DND-41 (cell line): ENCODE results near the gene MSI2.
A peak's percentile ranks its signal among the peaks of the same experiment; 100 is the strongest.

Source experiments
- ATAC-seq: fragments of 200-7000 bp; cut with Tn5 transposase; 3 replicates; pipeline ENCODE4 v1.9.1; 2021; ENCODE audit warnings: low read depth; ENCODE audit not compliant: insufficient read depth
- DNase-seq: peaks from one replicate; pipeline ENCODE4 v3.0.0-alpha.2; 2020
- H2AFZ ChIP-seq: 2 replicates; pipeline ENCODE4 v1.6.0; 2012; ENCODE audit warnings: low read depth, low read length
- H3K27ac ChIP-seq: 2 replicates; pipeline ENCODE4 v1.5.1; 2012; ENCODE audit warnings: low read length, inconsistent platforms
- H3K27me3 ChIP-seq: fragments of 200-600 bp; sonication (generic); 2 replicates; pipeline ENCODE4 v1.6.0; 2012; ENCODE audit warnings: low read length, mild to moderate bottlenecking, inconsistent platforms; ENCODE audit not compliant: insufficient read depth, poor library complexity
- H3K36me3 ChIP-seq: 2 replicates; pipeline ENCODE4 v1.5.1; 2012; ENCODE audit warnings: low read length, inconsistent platforms; ENCODE audit not compliant: insufficient read depth
- H3K4me1 ChIP-seq: 2 replicates; pipeline ENCODE4 v1.5.1; 2012; ENCODE audit warnings: mild to moderate bottlenecking, low read length; ENCODE audit not compliant: insufficient read depth
- H3K4me2 ChIP-seq: 2 replicates; pipeline ENCODE4 v1.6.0; 2012; ENCODE audit warnings: mild to moderate bottlenecking, moderate library complexity, low read length, inconsistent platforms; ENCODE audit not compliant: insufficient read depth
- H3K4me3 ChIP-seq, 2 experiments: fragments of 200-600 bp in 1 of 2; shearing (Covaris generic) in 1 of 2; 2 replicates each; pipeline ENCODE4 v1.5.1; 2012 to 2016; ENCODE audit warnings: inconsistent platforms in 2 of 2, low read length in 2 of 2, mild to moderate bottlenecking in 2 of 2, low read depth in 1 of 2, moderate library complexity in 1 of 2
- H3K79me2 ChIP-seq: 2 replicates; pipeline ENCODE4 v1.6.0; 2012; ENCODE audit warnings: low read length, inconsistent platforms; ENCODE audit not compliant: insufficient read depth
- H3K9ac ChIP-seq: 2 replicates; pipeline ENCODE4 v1.6.0; 2012; ENCODE audit warnings: low read depth, mild to moderate bottlenecking, inconsistent platforms, low read length, moderate library complexity
- H3K9me3 ChIP-seq: 2 replicates; pipeline ENCODE4 v1.5.1; 2012; ENCODE audit warnings: low read length, moderate library complexity, mild to moderate bottlenecking, inconsistent platforms; ENCODE audit not compliant: insufficient read depth, severe bottlenecking
- H4K20me1 ChIP-seq: 2 replicates; pipeline ENCODE4 v1.6.0; 2012; ENCODE audit warnings: low read length; ENCODE audit not compliant: insufficient read depth
- EZH2 ChIP-seq: IDR thresholded peaks from 3 replicates; pipeline ENCODE4 v1.6.1; 2012; ENCODE audit warnings: borderline replicate concordance, low read depth, mild to moderate bottlenecking, moderate library complexity, low read length, inconsistent platforms; ENCODE audit not compliant: severe bottlenecking
- TF ChIP-seq, protein P1 (sequence below): IDR thresholded peaks from 2 replicates; pipeline ENCODE4 v1.5.1; 2012; ENCODE audit warnings: borderline replicate concordance, low read length, moderate library complexity, mild to moderate bottlenecking; ENCODE audit not compliant: poor library complexity, severe bottlenecking; ENCODE audit errors: extremely low read depth

MSI2 gene

DNA sequence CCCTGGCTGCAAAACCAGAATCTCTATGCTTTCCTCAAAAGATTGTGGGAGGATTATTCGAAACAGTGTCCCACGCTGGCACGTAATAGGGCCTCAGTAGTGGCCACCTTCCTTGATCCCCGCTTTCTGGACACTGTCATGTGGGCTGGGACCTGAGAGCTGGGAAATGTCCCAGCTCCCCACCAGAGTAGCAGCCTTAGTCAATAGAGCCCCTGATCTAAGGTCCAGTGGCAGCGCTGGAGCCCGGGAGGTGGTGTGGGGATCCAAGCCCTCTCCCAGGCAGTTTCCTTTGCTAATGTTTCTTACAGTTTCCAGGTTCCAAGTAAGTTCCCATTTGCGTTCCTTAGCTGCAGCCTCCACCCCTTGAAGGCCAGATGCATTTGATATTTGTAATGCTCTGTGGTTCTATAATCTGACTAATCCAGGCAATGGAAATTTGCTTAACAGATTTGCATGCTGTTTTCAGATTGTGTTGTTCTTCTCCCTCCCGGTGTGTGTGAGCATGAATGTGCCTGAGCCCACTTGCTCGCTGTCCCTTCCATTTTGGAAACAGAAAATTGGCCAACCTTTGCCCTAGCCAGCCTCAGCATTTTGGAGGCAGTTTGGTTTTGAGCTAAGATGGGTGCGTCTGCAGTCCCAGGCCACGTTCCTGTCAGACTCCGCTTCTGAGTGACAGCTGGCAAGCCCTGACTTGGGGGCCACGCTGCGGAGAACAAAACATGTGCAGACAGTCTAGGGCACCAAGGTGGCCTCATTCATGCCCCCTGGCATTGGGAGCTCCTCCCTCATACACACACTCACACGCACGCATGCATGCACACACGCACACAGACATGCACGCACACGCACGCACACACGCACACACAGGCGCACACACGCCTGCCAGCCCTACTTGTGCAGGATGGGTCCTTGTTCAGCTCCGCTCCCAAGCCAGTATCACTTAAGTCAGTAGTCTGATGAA lies 419.4 kb downstream of the MSI2 start:
- Histone ChIP-seq H4K20me1 (peaks cover 12% of the 10 kb centered on the region; the same call in 1 of the 2 replicates), H3K4me2 (no peak overlapping the region), H3K36me3 (peaks cover 92% of the 10 kb centered on the region), H3K4me1 (peaks cover 11% of the 10 kb centered on the region), H3K9me3 (no peaks in the 10 kb centered on the region), H3K27me3 (no peaks in the 10 kb centered on the region), H2AFZ (no peak overlapping the region), H3K27ac (peak overlapping the region; percentile 18; the same call in 1 of the 2 replicates), H3K4me3 (no peak overlapping the region), H3K9ac (no peak overlapping the region), H3K79me2 (peaks cover 24% of the 10 kb centered on the region)
- TF ChIP-seq, protein P1, sequence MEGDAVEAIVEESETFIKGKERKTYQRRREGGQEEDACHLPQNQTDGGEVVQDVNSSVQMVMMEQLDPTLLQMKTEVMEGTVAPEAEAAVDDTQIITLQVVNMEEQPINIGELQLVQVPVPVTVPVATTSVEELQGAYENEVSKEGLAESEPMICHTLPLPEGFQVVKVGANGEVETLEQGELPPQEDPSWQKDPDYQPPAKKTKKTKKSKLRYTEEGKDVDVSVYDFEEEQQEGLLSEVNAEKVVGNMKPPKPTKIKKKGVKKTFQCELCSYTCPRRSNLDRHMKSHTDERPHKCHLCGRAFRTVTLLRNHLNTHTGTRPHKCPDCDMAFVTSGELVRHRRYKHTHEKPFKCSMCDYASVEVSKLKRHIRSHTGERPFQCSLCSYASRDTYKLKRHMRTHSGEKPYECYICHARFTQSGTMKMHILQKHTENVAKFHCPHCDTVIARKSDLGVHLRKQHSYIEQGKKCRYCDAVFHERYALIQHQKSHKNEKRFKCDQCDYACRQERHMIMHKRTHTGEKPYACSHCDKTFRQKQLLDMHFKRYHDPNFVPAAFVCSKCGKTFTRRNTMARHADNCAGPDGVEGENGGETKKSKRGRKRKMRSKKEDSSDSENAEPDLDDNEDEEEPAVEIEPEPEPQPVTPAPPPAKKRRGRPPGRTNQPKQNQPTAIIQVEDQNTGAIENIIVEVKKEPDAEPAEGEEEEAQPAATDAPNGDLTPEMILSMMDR = no peak
- TF ChIP-seq EZH2 = no peak
- ATAC-seq = no peak
- peak; percentile 2 for DNase-seq

GRCh38 chr17:57676543-57676942 lies 420.2 kb downstream of the MSI2 start:
- DNase-seq = no peak

GRCh38 chr17:57677301-57677700 lies 421.0 kb downstream of the MSI2 start:
- Histone ChIP-seq H3K4me3 (no peak overlapping the region), H3K27ac (no peak overlapping the region), H3K4me1 (no peaks in the 10 kb centered on the region), H3K79me2 (peaks cover 14% of the 10 kb centered on the region), H3K9me3 (no peaks in the 10 kb centered on the region), H4K20me1 (peaks cover 12% of the 10 kb centered on the region; the same call in 1 of the 2 replicates), H3K27me3 (no peaks in the 10 kb centered on the region), H2AFZ (no peak overlapping the region), H3K36me3 (peaks cover 82% of the 10 kb centered on the region), H3K9ac (no peak overlapping the region), H3K4me2 (no peak overlapping the region)
- no peak for ATAC-seq
- peak; percentile 3 for DNase-seq
- TF ChIP-seq, protein P1 = no peak
- TF ChIP-seq EZH2 = no peak

More at GRCh38 chr17:57676543-57676942, 420.2 kb downstream of the MSI2 start:
- Histone ChIP-seq H3K4me3 (no peak overlapping the region), H3K4me1 (peaks cover 5% of the 10 kb centered on the region; the same call in 1 of the 2 replicates), H2AFZ (no peak overlapping the region), H3K27me3 (no peaks in the 10 kb centered on the region), H3K9me3 (no peaks in the 10 kb centered on the region), H3K36me3 (peaks cover 86% of the 10 kb centered on the region), H3K4me2 (no peak overlapping the region), H3K79me2 (peaks cover 21% of the 10 kb centered on the region), H4K20me1 (peaks cover 12% of the 10 kb centered on the region; the same call in 1 of the 2 replicates), H3K9ac (no peak overlapping the region), H3K27ac (peak overlapping the region; percentile 22; the same call in 1 of the 2 replicates)
- ATAC-seq = no peak
- TF ChIP-seq, protein P1 = no peak
- no peak for TF ChIP-seq EZH2
